Measurements from ENCODE around the gene RAB28.

- TF ChIP-seq CTCF (IDR thresholded peaks at IDR 0.05): no peak
- TF ChIP-seq POLR2A (IDR thresholded peaks at IDR 0.05): no peak
Measured at GRCh38 chr4:13514722-13515121, 30.6 kb upstream of the RAB28 start.

All from uterus (tissue), 2 donors.